Hepatocyte (in vitro differentiated cells): Measurements from ENCODE around the gene CHSY3. TPM values are rescaled to one million over a fixed set of nuclear protein-coding genes. Genes with fewer than 3 reads are reported as not detected.

Source experiments
- DNase-seq: peaks from one replicate; pipeline ENCODE4 v3.0.0-alpha.2; 2016; ENCODE audit warnings: low spot score
- H2AFZ ChIP-seq: fragments of 200-600 bp; sonication (generic); 2 replicates; pipeline ENCODE4 v1.6.0; 2016; ENCODE audit warnings: antibody characterized with exemption, mild to moderate bottlenecking
- H3K27ac ChIP-seq: fragments of 200-600 bp; sonication (generic); 2 replicates; pipeline ENCODE4 v1.5.1; 2016; ENCODE audit warnings: mild to moderate bottlenecking
- H3K27me3 ChIP-seq: fragments of 200-600 bp; sonication (generic); 2 replicates; pipeline ENCODE4 v1.6.1; 2016
- H3K36me3 ChIP-seq: fragments of 200-600 bp; sonication (generic); replicated peaks from 2 replicates; pipeline ENCODE4 v1.5.1; 2016; ENCODE audit warnings: low read depth; ENCODE audit not compliant: insufficient read depth
- H3K4me1 ChIP-seq: fragments of 200-600 bp; sonication (generic); 2 replicates; pipeline ENCODE4 v1.5.1; 2016; ENCODE audit warnings: mild to moderate bottlenecking, moderate library complexity; ENCODE audit not compliant: insufficient read depth
- H3K4me2 ChIP-seq: fragments of 200-600 bp; sonication (generic); 2 replicates; pipeline ENCODE4 v1.6.0; 2016
- H3K4me3 ChIP-seq: fragments of 200-600 bp; sonication (generic); 2 replicates; pipeline ENCODE4 v1.5.1; 2016; ENCODE audit warnings: mild to moderate bottlenecking
- H3K79me2 ChIP-seq: fragments of 200-600 bp; sonication (generic); 2 replicates; pipeline ENCODE4 v1.6.0; 2017; ENCODE audit warnings: mild to moderate bottlenecking
- H3K9me2 ChIP-seq: fragments of 200-600 bp; sonication (generic); replicated peaks from 2 replicates; pipeline ENCODE4 v1.6.0; 2017; ENCODE audit warnings: mild to moderate bottlenecking; ENCODE audit not compliant: insufficient read depth
- H3K9me3 ChIP-seq: fragments of 200-600 bp; sonication (generic); 2 replicates; pipeline ENCODE4 v1.5.1; 2016; ENCODE audit warnings: low read depth, mild to moderate bottlenecking
- H4K20me1 ChIP-seq: fragments of 200-600 bp; sonication (generic); 2 replicates; pipeline ENCODE4 v1.6.0; 2016; ENCODE audit warnings: mild to moderate bottlenecking; ENCODE audit not compliant: insufficient read depth, poor library complexity, severe bottlenecking
- CTCF ChIP-seq: fragments of 200-600 bp; sonication (generic); IDR thresholded peaks from 2 replicates; pipeline ENCODE4 v1.5.1; 2016; ENCODE audit warnings: antibody characterized with exemption, mild to moderate bottlenecking; ENCODE audit not compliant: poor library complexity
- EZH2 ChIP-seq: fragments of 200-600 bp; sonication (generic); IDR thresholded peaks from 2 replicates; pipeline ENCODE4 v1.6.1; 2016; ENCODE audit warnings: antibody characterized with exemption, mild to moderate bottlenecking, borderline replicate concordance
- EZH2phosphoT487 ChIP-seq: fragments of 200-600 bp; sonication (generic); IDR thresholded peaks from one replicate; pipeline ENCODE4 v1.6.1; 2018; ENCODE audit warnings: antibody characterized with exemption, mild to moderate bottlenecking, low read depth, moderate library complexity; ENCODE audit not compliant: unreplicated experiment, severe bottlenecking
- WGBS: methylation state at CpG from one replicate; pipeline ENCODE4 v1.1.6; 2016; ENCODE audit warnings: low lambda C conversion rate; ENCODE audit errors: missing lambda C conversion rate; 5-methylcytosine and 5-hydroxymethylcytosine counted together
- polyA plus RNA-seq: library from polyadenylated mRNA; unstranded; fragments of >200 nt; fragmentation: Nextera tagmentation; extraction: Ambion mirVana; gene quantifications from 2 replicates; pipeline ENCODE4 v1.2.1, GENCODE V29; 2016
- total RNA-seq: library from RNA; depleted of rRNA; stranded (reverse); fragments of >200 nt; gene quantifications from 2 replicates; pipeline ENCODE4 v1.2.3, GENCODE V29; 2014

Gene CHSY3
- total and polyA plus RNA-seq, 2 experiments from 2014 or later: 16.0 to 22.4 TPM

DNA sequence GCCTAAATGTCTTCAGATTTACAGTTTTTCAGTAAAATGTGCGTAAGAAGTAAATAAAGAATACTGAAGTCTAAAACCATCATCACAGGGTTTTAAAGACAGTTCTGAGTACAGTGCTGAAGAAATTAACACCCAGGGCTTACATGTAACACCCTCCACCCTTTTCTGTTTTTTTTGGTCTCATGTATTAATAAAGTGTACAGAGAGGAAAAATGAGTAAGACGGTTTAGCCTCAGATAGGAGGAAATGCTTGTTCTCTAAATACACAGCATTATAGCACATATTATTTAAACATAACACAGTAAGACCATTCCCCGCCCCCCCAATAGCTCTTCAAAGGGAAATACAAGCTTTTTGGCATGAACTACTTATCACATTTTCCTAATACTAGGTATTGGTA, 119.3 kb downstream of the CHSY3 start:
- H3K36me3 ChIP-seq: no peaks in the 10 kb centered on the region
- no peaks in the 10 kb centered on the region for H4K20me1 ChIP-seq
- no peaks in the 10 kb centered on the region for H3K27me3 ChIP-seq
- DNase-seq: no peak
- no peaks in the 10 kb centered on the region for H3K9me3 ChIP-seq
- no peak overlapping the region for H3K27ac ChIP-seq
- 86% methylated on average over 3 of the region's 3 CpGs for WGBS
- H3K79me2 ChIP-seq: peaks cover 2% of the 10 kb centered on the region
- TF ChIP-seq EZH2 (no peak), CTCF (no peak), EZH2phosphoT487 (no peak)
- H3K4me3 ChIP-seq: no peak overlapping the region
- no peaks in the 10 kb centered on the region for H3K9me2 ChIP-seq
- H2AFZ ChIP-seq: no peak overlapping the region
- H3K4me2 ChIP-seq: no peak overlapping the region
- no peaks in the 10 kb centered on the region for H3K4me1 ChIP-seq

DNA sequence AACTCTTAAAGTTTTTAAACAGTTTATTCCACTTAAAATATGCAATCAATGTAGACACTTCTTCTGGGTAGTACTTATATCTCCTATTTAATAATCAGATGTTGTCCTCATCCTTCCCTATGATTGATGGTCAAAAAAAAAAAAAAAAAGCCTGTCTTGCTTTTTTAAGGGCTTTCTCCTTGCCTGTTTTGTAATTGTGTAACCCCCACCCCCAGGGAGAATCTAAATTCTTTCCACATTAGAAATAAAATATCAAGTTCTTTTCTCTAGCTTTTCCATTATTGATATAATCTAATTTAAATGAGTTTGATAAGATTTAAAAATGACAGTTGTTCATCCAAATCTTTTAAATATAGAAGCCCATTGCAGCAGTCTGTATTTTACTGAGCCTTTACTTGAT, 119.7 kb downstream of the CHSY3 start:
- H3K79me2 ChIP-seq: peaks cover 2% of the 10 kb centered on the region
- no peak for TF ChIP-seq EZH2phosphoT487
- TF ChIP-seq CTCF: no peak
- no peak overlapping the region for H3K4me3 ChIP-seq
- H3K27ac ChIP-seq: no peak overlapping the region
- H3K4me1 ChIP-seq: no peaks in the 10 kb centered on the region
- no peaks in the 10 kb centered on the region for H3K9me3 ChIP-seq
- H3K4me2 ChIP-seq: no peak overlapping the region
- no peaks in the 10 kb centered on the region for H4K20me1 ChIP-seq
- no peaks in the 10 kb centered on the region for H3K27me3 ChIP-seq
- no peaks in the 10 kb centered on the region for H3K36me3 ChIP-seq
- no peaks in the 10 kb centered on the region for H3K9me2 ChIP-seq
- no peak for DNase-seq
- no peak overlapping the region for H2AFZ ChIP-seq

DNA sequence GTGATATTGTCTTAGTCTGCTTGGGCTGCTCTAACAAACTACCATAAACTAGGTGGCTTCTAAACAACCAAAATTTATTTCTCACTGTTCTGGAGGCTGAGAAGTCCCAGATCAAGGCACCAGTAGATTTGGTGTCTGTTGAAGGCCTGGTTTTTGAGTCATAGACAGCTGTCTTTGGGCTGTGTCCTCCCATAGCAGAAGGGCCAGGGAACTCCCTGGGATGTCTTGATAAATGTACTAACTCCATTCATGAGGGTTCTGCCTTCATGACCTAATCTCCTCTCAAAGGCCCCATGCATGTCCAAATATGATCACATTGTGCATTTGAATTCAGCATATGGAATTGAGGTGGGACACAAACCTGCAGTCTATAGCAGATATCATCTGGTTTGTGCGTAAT, 121.2 kb downstream of the CHSY3 start:
- DNase-seq: no peak
- H3K4me1 ChIP-seq: no peaks in the 10 kb centered on the region
- peaks cover 2% of the 10 kb centered on the region for H3K79me2 ChIP-seq
- 100% methylated on average over 1 of the region's 1 CpG for WGBS
- H3K9me3 ChIP-seq: no peaks in the 10 kb centered on the region
- H3K4me3 ChIP-seq: no peak overlapping the region
- no peak for TF ChIP-seq EZH2phosphoT487
- no peak for TF ChIP-seq EZH2
- no peak for TF ChIP-seq CTCF
- H3K36me3 ChIP-seq: no peaks in the 10 kb centered on the region
- H4K20me1 ChIP-seq: no peaks in the 10 kb centered on the region
- no peak overlapping the region for H2AFZ ChIP-seq
- no peaks in the 10 kb centered on the region for H3K9me2 ChIP-seq
- H3K4me2 ChIP-seq: no peak overlapping the region
- no peak overlapping the region for H3K27ac ChIP-seq
- no peaks in the 10 kb centered on the region for H3K27me3 ChIP-seq

DNA sequence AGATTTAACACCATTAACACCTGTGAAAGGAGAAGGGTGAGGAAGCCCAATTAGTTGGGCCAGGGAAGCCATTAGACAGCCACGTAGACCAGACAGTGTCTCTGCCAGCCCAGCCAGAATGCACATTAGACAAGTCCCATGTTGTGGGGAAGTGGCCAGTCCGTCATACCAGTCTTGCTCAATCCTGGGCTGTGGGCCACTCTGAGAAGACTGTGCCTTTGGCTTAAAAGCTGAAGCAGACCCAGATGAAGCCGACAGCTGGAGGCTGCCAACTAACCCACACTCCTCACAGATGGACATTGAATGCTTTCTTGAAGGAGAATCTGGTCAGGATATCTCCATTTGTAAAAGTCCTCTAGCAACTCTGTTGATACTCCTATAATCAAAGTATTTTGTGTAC, 128.5 kb downstream of the CHSY3 start:
- Histone ChIP-seq H3K4me2 (no peak overlapping the region), H3K27ac (no peak overlapping the region), H3K4me1 (no peaks in the 10 kb centered on the region), H3K4me3 (no peak overlapping the region), H4K20me1 (no peaks in the 10 kb centered on the region), H3K9me3 (no peaks in the 10 kb centered on the region), H2AFZ (no peak overlapping the region), H3K27me3 (no peaks in the 10 kb centered on the region), H3K36me3 (no peaks in the 10 kb centered on the region), H3K79me2 (no peaks in the 10 kb centered on the region), H3K9me2 (no peaks in the 10 kb centered on the region)
- WGBS: 92% methylated on average over 3 of the region's 3 CpGs
- DNase-seq: no peak
- TF ChIP-seq EZH2phosphoT487 (no peak), CTCF (no peak), EZH2 (no peak)
